DOHH2 (cell line): Measurements from ENCODE around the gene UNC5C.

Experiments used
- CTCF ChIP-seq: fragments of 200-600 bp; sonication (generic); IDR thresholded peaks from one replicate; pipeline ENCODE4 v1.5.1; 2014; ENCODE audit warnings: antibody characterized with exemption, mild to moderate bottlenecking, low read depth, low read length; ENCODE audit not compliant: poor library complexity, severe bottlenecking
- EZH2phosphoT487 ChIP-seq: fragments of 200-600 bp; sonication (generic); IDR thresholded peaks from 2 replicates; pipeline ENCODE4 v1.6.1; 2017; ENCODE audit warnings: borderline replicate concordance, mild to moderate bottlenecking, antibody characterized with exemption, low read length, moderate library complexity, mixed read lengths

- no peak for TF ChIP-seq CTCF
- TF ChIP-seq EZH2phosphoT487: no peak
These were observed 332.7 kb downstream of the UNC5C start for GRCh38 chr4:95215991-95216605.
